Vagina (tissue), 2 donors: ENCODE results near the gene ZP1. TPM values are rescaled to one million over a fixed set of nuclear protein-coding genes. Genes with fewer than 3 reads are reported as not detected.

Experiments
- DNase-seq, 2 donors: peaks; one replicate each; pipeline ENCODE4 v3.0.0-alpha.2; 2017; ENCODE audit errors: extremely low spot score in 2 of 2
- H3K27ac ChIP-seq: fragments of 200-600 bp; sonication (generic); one replicate; pipeline ENCODE4 v1.5.1; 2019
- H3K27me3 ChIP-seq: fragments of 200-600 bp; sonication (generic); one replicate; pipeline ENCODE4 v1.5.1; 2019
- H3K36me3 ChIP-seq, 2 donors: fragments of 200-600 bp; sonication (generic); one replicate each; pipeline ENCODE4 v1.5.1; 2017 to 2019
- H3K4me1 ChIP-seq: fragments of 200-600 bp; sonication (generic); one replicate; pipeline ENCODE4 v1.5.1; 2019
- H3K4me3 ChIP-seq, 2 donors: fragments of 200-600 bp; sonication (generic); 1 replicate in 1 of 2; 2 replicates in 1 of 2; pipeline ENCODE4 v1.5.1; 2016 to 2019
- H3K9me3 ChIP-seq: fragments of 200-600 bp; sonication (generic); one replicate; pipeline ENCODE4 v1.5.1; 2019
- CTCF ChIP-seq, 3 experiments: fragments of 450-650 bp in 2 of 3; fragments of 200-600 bp in 1 of 3; sonication (generic) in 1 of 3; IDR thresholded peaks; one replicate each; pipeline ENCODE4 v1.5.1; 2017 to 2019; ENCODE audit warnings: antibody characterized with exemption in 3 of 3, mild to moderate bottlenecking in 2 of 3, moderate library complexity in 2 of 3
- POLR2A ChIP-seq, 2 donors: fragments of 450-650 bp; IDR thresholded peaks; one replicate each; pipeline ENCODE4 v1.6.1; 2017; ENCODE audit warnings: antibody characterized with exemption in 2 of 2, mild to moderate bottlenecking in 2 of 2, moderate library complexity in 2 of 2
- POLR2AphosphoS5 ChIP-seq, 2 donors: sonication (generic); formaldehyde crosslinking; IDR thresholded peaks; one replicate each; pipeline ENCODE4 v1.9.0; 2017; ENCODE audit warnings: antibody characterized with exemption in 2 of 2, mild to moderate bottlenecking in 2 of 2, low read depth in 1 of 2; ENCODE audit not compliant: insufficient read depth in 1 of 2
- intact Hi-C: fragments of 100-400 bp; cut with DNase I; formaldehyde crosslinking; loops from one replicate; pipeline ENCODE4 v1.15.1; 2023
- total RNA-seq: library from RNA; depleted of rRNA; stranded (reverse); fragments of >200 nt; gene quantifications from one replicate; pipeline ENCODE4 v1.2.3, GENCODE V29; 2016

Gene ZP1
- total RNA-seq, 1 donor from 2014 or later, result not detected

GRCh38 chr11:60858236-60858635 is 9.1 kb upstream of the ZP1 start:
- no peaks in the 10 kb centered on the region for H3K27me3 ChIP-seq
- no peaks in the 10 kb centered on the region for H3K9me3 ChIP-seq
- no peaks in the 10 kb centered on the region for H3K4me1 ChIP-seq
- intact Hi-C loops, result no loop called here
- no peaks in the 10 kb centered on the region for H3K36me3 ChIP-seq
- no peak overlapping the region for H3K27ac ChIP-seq
- H3K4me3 ChIP-seq, result no peak overlapping the region
- TF ChIP-seq CTCF (IDR thresholded peaks at IDR 0.05) (no peak), POLR2AphosphoS5 (IDR thresholded peaks at IDR 0.05; ENCODE audit: insufficient read depth in 1 of 2, low read depth in 1 of 2) (no peak)
- DNase-seq, result no peak

GRCh38 chr11:60858731-60859464 is 8.4 kb upstream of the ZP1 start:
- Histone ChIP-seq H3K4me1 (no peaks in the 10 kb centered on the region), H3K27me3 (no peaks in the 10 kb centered on the region), H3K36me3 (no peaks in the 10 kb centered on the region), H3K27ac (no peak overlapping the region), H3K4me3 (no peak overlapping the region), H3K9me3 (no peaks in the 10 kb centered on the region)
- DNase-seq, result no peak
- intact Hi-C loops, result no loop called here
- TF ChIP-seq POLR2AphosphoS5 (IDR thresholded peaks at IDR 0.05; ENCODE audit: insufficient read depth in 1 of 2, low read depth in 1 of 2) (no peak), POLR2A (IDR thresholded peaks at IDR 0.05) (no peak), CTCF (IDR thresholded peaks at IDR 0.05) (no peak)

- Histone ChIP-seq H3K9me3 (no peaks in the 10 kb centered on the region), H3K4me3 (no peak overlapping the region), H3K36me3 (no peaks in the 10 kb centered on the region), H3K4me1 (no peaks in the 10 kb centered on the region), H3K27me3 (no peaks in the 10 kb centered on the region), H3K27ac (no peak overlapping the region)
- no peak for TF ChIP-seq POLR2A (IDR thresholded peaks at IDR 0.05)
- no peak for TF ChIP-seq CTCF (IDR thresholded peaks at IDR 0.05)
- no peak for TF ChIP-seq POLR2AphosphoS5 (IDR thresholded peaks at IDR 0.05; ENCODE audit: insufficient read depth in 1 of 2, low read depth in 1 of 2)
- intact Hi-C loops, result no loop called here
- DNase-seq, result no peak
These were observed 7.6 kb upstream of the ZP1 start for GRCh38 chr11:60859616-60860250.

GRCh38 chr11:60860943-60861342 is 6.4 kb upstream of the ZP1 start:
- Histone ChIP-seq H3K27ac (no peak overlapping the region), H3K9me3 (no peaks in the 10 kb centered on the region), H3K36me3 (no peaks in the 10 kb centered on the region), H3K27me3 (no peaks in the 10 kb centered on the region), H3K4me1 (no peaks in the 10 kb centered on the region), H3K4me3 (no peak overlapping the region)
- no peak for DNase-seq
- intact Hi-C loops, result no loop called here
- no peak for TF ChIP-seq CTCF (IDR thresholded peaks at IDR 0.05)
- no peak for TF ChIP-seq POLR2A (IDR thresholded peaks at IDR 0.05)
- TF ChIP-seq POLR2AphosphoS5 (IDR thresholded peaks at IDR 0.05; ENCODE audit: insufficient read depth in 1 of 2, low read depth in 1 of 2), result no peak

- Histone ChIP-seq H3K9me3 (no peaks in the 10 kb centered on the region), H3K27ac (no peak overlapping the region), H3K4me3 (no peak overlapping the region), H3K36me3 (no peaks in the 10 kb centered on the region), H3K27me3 (no peaks in the 10 kb centered on the region), H3K4me1 (no peaks in the 10 kb centered on the region)
- TF ChIP-seq CTCF (IDR thresholded peaks at IDR 0.05) (no peak), POLR2A (IDR thresholded peaks at IDR 0.05) (no peak), POLR2AphosphoS5 (IDR thresholded peaks at IDR 0.05; ENCODE audit: insufficient read depth in 1 of 2, low read depth in 1 of 2) (no peak)
- no peak for DNase-seq
- intact Hi-C loops, result no loop called here
These were observed 5.2 kb upstream of the ZP1 start for GRCh38 chr11:60862171-60862570.
